Left lung (tissue), 14 donors: ENCODE measurements around the gene GJA3. TPM values are rescaled to one million over a fixed set of nuclear protein-coding genes. Genes with fewer than 3 reads are reported as not detected.

Source experiments
- ATAC-seq: fragments of 200-7000 bp; cut with Tn5 transposase; one replicate; pipeline ENCODE4 v1.9.1; 2020; ENCODE audit warnings: moderate library complexity
- DNase-seq, 4 donors: peaks; one replicate each; pipeline ENCODE4 v3.0.0-alpha.2; 2013 to 2020
- H3K27ac ChIP-seq, 2 donors: fragments of 200-600 bp; sonication (generic) in 1 of 2; one replicate each; pipeline versions ENCODE4 v1.5.0 to v1.8.0; 2020 to 2021
- H3K27me3 ChIP-seq, 2 donors: fragments of 200-600 bp; sonication (generic) in 1 of 2; one replicate each; pipeline versions ENCODE4 v1.5.0 to v1.8.0; 2020 to 2021
- H3K36me3 ChIP-seq, 2 donors: fragments of 200-600 bp; sonication (generic) in 1 of 2; one replicate each; pipeline versions ENCODE4 v1.5.0 to v1.8.0; 2020 to 2021
- H3K4me1 ChIP-seq, 2 donors: fragments of 200-600 bp; one replicate each; pipeline ENCODE4 v1.8.0; 2021
- H3K4me3 ChIP-seq, 2 donors: fragments of 200-600 bp; sonication (generic) in 1 of 2; one replicate each; pipeline versions ENCODE4 v1.5.0 to v1.8.0; 2020 to 2021; ENCODE audit warnings: mild to moderate bottlenecking in 1 of 2
- H3K9me3 ChIP-seq, 2 donors: fragments of 200-600 bp; sonication (generic) in 1 of 2; one replicate each; pipeline versions ENCODE4 v1.5.0 to v1.8.0; 2020 to 2021
- intact Hi-C, 2 donors: fragments of 100-400 bp; cut with DNase I; formaldehyde crosslinking; loops; one replicate each; pipeline versions ENCODE4 v1.11.2 to v1.14.2; 2022
- long read RNA-seq, 12 donors: library from polyadenylated mRNA in 2 of 12; unstranded in 2 of 12; transcript quantifications; one replicate each; pipeline ENCODE4 v2.0.0 and lab custom pipeline, GENCODE V29; 2019 to 2026
- polyA plus RNA-seq, 6 donors: library from polyadenylated mRNA; unstranded; fragments of 120-200 nt; gene quantifications; one replicate each; pipeline ENCODE4 v1.2.1, GENCODE V29; 2013; ENCODE audit not compliant: insufficient read length in 6 of 6
- total RNA-seq, 2 donors: library from RNA; stranded (reverse); fragmentation: NEBNext Ultra II Directional; extraction: Animal tissue kit (Norgen Biotek cat#: 25700); gene quantifications; one replicate each; pipeline ENCODE4 v1.2.1, GENCODE V29; 2021
- TF ChIP-seq, protein P1 (sequence below), 2 donors: fragments of 200-600 bp; sonication (generic) in 1 of 2; IDR thresholded peaks; one replicate each; pipeline versions ENCODE4 v1.5.0 to v1.8.0; 2021; ENCODE audit warnings: antibody characterized with exemption in 2 of 2
- donor health status: DM: no; HTN: yes; CAD: no.
- donor health status: DM: no; HTN: no; CAD: no.

Gene GJA3
- total RNA-seq (under 1 TPM; 0.08 to 0.12 TPM), polyA plus RNA-seq (under 1 TPM; 0.06 to 0.31 (median 0.12) TPM)
- long read RNA-seq, donor 1 = 0 reads
- long read RNA-seq, donor 2 = 0 reads
- long read RNA-seq, donor 3, full-length matches to known transcripts = 1 of 1 reads
- long read RNA-seq, donor 3, partial matches to known transcripts = 0 of 1 reads
- long read RNA-seq, donor 3, other reads (novel, unspliced or antisense) = 0 of 1 reads
- long read RNA-seq, donor 4 = 0 reads
- long read RNA-seq, donor 5 = 0 reads
- long read RNA-seq, donor 6 = 0 reads
- long read RNA-seq, donor 7 = 0 reads
- long read RNA-seq, donor 8 = 0 reads
- long read RNA-seq, donor 9 = 0 reads
- long read RNA-seq, donor 10 = 0 reads
- long read RNA-seq, donor 11 = 0 reads
- long read RNA-seq, donor 12 = 0 reads

DNA sequence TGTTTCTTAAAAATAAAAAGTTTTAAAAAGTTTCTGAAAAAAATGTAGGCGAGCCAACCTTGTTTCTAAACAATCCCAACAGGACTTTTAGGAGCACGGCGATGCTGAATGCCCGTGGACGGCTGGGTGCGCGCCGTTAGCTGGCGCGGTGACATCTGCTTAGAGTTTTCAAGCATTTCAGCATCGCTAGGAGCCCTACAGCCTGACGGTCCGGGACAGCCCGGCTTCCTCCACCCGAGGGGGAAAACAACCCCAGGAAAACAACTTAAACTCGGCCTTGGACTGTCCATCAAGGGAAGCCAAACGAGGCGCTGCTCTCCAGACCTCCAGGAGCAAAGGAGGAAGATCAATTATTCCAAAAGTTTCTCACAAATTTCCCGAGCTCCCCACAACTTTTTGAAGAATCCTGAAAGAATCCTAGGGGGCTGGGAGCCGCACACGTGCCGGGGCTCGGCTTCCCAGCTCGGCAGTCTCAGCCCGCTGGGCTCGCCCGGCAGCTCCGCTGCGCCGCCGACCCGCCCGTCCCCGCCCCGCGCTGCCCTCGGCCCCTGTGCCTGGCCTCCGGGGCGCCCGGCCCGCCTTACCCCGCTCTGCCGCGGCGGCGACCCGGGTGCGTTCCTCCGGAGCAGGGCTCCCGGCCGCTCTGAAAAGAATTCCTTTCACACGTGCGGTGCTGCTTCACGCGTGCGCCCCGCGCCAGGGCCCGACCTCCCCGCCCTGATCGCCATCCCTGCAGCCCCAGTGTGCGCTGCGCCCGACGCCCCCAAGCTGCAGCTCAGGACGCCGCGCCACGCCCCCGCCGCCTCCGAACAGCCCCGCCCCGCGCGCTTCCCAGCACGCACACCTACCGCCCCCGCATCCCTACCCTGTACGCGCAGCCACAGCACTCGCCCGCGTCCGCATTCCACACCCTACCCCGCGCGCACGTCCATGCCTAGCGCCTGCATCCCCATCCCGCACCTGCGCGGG lies at the start of gene GJA3:
Gene GJA3 (minus strand): TSS at position 747 of the 969 bp plus-strand sequence. CDS start 17,764 bp downstream, outside the sequence.
- Histone ChIP-seq H3K36me3 (no peaks in the 10 kb centered on the region), H3K27me3 (peaks cover 67 to 100% of the 10 kb centered on the region in 2 donors), H3K4me3 (peak within 1 kb of the TSS; percentile 19 to 45), H3K27ac (no peak within 1 kb of the TSS), H3K9me3 (no peaks in the 10 kb centered on the region), H3K4me1 (peaks cover 0 to 23% of the 10 kb centered on the region in 2 donors)
- TF ChIP-seq, protein P1, sequence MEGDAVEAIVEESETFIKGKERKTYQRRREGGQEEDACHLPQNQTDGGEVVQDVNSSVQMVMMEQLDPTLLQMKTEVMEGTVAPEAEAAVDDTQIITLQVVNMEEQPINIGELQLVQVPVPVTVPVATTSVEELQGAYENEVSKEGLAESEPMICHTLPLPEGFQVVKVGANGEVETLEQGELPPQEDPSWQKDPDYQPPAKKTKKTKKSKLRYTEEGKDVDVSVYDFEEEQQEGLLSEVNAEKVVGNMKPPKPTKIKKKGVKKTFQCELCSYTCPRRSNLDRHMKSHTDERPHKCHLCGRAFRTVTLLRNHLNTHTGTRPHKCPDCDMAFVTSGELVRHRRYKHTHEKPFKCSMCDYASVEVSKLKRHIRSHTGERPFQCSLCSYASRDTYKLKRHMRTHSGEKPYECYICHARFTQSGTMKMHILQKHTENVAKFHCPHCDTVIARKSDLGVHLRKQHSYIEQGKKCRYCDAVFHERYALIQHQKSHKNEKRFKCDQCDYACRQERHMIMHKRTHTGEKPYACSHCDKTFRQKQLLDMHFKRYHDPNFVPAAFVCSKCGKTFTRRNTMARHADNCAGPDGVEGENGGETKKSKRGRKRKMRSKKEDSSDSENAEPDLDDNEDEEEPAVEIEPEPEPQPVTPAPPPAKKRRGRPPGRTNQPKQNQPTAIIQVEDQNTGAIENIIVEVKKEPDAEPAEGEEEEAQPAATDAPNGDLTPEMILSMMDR (IDR thresholded peaks at IDR 0.05) = no peak
- ATAC-seq (peak; percentile 62), DNase-seq (peak in 1 of 4 donors; percentile 35)
- intact Hi-C loops = no loop called here

DNA sequence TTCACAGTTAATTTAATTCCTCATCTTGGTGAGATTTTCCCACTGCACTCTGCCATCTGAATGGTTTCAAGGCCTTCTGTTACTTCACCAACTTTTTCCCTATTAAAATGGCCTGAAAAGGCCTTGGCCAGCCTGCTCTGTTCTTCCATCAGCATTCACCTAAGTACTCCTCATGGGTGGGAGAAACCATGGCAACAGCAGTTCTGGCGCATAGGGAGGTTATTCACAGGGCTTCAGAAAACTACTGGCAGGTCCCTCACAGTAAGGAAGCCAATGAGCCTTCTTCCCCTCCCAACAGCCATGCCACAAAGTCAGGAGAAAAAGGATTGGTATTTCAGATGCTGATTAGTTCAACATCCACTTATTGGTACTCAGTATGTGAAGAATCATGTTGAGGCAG lies 49.1 kb upstream of the GJA3 start:
- no peaks in the 10 kb centered on the region for H3K9me3 ChIP-seq
- TF ChIP-seq, protein P1 (IDR thresholded peaks at IDR 0.05) = no peak
- no peaks in the 10 kb centered on the region for H3K4me1 ChIP-seq
- intact Hi-C loops = no loop called here
- peaks cover 0 to 17% of the 10 kb centered on the region in 2 donors for H3K27me3 ChIP-seq
- no peak overlapping the region for H3K4me3 ChIP-seq
- ATAC-seq (no peak), DNase-seq (no peak)
- no peak overlapping the region for H3K27ac ChIP-seq
- H3K36me3 ChIP-seq = no peaks in the 10 kb centered on the region

DNA sequence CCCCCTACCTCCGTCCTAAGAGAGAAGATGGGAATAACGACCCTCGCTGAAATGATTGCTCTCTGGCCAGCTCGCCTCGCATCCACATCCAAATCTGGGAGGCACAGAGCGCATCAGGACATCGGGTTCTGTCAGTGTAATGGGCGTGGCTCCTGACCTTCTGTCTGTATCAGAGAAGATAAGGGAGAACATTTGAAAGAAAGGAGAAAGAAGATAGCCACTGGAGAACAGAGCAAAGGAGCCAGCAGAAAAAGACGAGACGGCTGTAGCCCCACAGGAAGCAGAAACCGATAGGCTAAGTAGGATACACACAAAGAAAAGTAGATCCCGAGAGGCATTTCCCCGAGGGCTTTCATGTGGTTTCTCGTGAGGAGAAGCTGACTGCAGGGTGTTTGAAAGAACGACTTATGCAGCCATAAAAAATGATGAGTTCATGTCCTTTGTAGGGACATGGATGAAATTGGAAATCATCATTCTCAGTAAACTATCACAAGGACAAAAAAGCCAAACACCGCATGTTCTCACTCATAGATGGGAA lies 45.9 kb upstream of the GJA3 start:
- Histone ChIP-seq H3K9me3 (peaks cover 0 to 6% of the 10 kb centered on the region in 2 donors), H3K4me1 (no peaks in the 10 kb centered on the region), H3K27ac (no peak overlapping the region), H3K36me3 (no peaks in the 10 kb centered on the region), H3K27me3 (peaks cover 0 to 30% of the 10 kb centered on the region in 2 donors), H3K4me3 (no peak overlapping the region)
- ATAC-seq (no peak), DNase-seq (no peak)
- TF ChIP-seq, protein P1 (IDR thresholded peaks at IDR 0.05) = no peak
- intact Hi-C loops = no loop called here

DNA sequence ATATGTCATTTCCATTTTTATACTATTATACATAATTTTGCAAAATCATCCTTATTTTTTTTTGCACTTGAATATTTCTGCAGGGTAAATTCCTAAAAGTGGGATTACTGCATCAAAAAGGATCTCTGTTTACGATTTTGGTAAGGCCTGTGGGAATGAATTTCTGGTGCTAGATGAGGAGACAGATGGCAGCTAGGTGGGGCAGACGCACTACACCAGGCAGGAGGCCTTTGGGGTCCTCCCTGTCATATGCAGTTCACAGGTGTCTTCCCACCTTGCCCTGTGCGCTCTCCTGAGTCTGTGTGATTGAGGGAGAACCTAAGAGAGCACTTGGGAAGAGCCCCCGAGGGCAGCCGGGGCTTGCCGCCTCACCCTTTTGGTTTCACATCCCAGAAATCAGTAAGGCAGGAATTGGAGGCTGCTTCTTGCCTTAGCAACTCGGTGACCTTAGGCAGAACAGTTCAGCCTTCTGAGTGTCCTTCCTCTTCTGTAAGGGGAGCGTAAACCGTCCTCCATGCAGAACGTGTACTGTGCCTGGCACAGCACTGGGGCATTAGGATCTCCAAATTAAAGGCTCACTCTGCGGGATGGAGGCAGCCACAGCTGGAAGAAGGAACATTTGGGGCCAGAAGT lies 45.3 kb upstream of the GJA3 start:
- TF ChIP-seq, protein P1 (IDR thresholded peaks at IDR 0.05) = no peak
- H3K4me3 ChIP-seq = no peak overlapping the region
- ATAC-seq (no peak), DNase-seq (no peak)
- no peaks in the 10 kb centered on the region for H3K36me3 ChIP-seq
- peaks cover 0 to 6% of the 10 kb centered on the region in 2 donors for H3K9me3 ChIP-seq
- no peaks in the 10 kb centered on the region for H3K4me1 ChIP-seq
- intact Hi-C loops = no loop called here
- no peak overlapping the region for H3K27ac ChIP-seq
- H3K27me3 ChIP-seq = peaks cover 0 to 30% of the 10 kb centered on the region in 2 donors
